Measurements from ENCODE around the gene SERPINB10.

- TF ChIP-seq, protein P1, sequence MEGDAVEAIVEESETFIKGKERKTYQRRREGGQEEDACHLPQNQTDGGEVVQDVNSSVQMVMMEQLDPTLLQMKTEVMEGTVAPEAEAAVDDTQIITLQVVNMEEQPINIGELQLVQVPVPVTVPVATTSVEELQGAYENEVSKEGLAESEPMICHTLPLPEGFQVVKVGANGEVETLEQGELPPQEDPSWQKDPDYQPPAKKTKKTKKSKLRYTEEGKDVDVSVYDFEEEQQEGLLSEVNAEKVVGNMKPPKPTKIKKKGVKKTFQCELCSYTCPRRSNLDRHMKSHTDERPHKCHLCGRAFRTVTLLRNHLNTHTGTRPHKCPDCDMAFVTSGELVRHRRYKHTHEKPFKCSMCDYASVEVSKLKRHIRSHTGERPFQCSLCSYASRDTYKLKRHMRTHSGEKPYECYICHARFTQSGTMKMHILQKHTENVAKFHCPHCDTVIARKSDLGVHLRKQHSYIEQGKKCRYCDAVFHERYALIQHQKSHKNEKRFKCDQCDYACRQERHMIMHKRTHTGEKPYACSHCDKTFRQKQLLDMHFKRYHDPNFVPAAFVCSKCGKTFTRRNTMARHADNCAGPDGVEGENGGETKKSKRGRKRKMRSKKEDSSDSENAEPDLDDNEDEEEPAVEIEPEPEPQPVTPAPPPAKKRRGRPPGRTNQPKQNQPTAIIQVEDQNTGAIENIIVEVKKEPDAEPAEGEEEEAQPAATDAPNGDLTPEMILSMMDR (IDR thresholded peaks at IDR 0.05; ENCODE audit: poor library complexity), result no peak
- no peak for TF ChIP-seq EZH2phosphoT487 (IDR thresholded peaks at IDR 0.05; ENCODE audit: low read depth, severe bottlenecking, unreplicated experiment)
- TF ChIP-seq EZH2 (IDR thresholded peaks at IDR 0.05; ENCODE audit: borderline replicate concordance), result no peak
Observed at GRCh38 chr18:63980027-63980426, 72.3 kb downstream of the SERPINB10 start.

Measured in hepatocyte (in vitro differentiated cells).